ENCODE measurements around the gene PNPO. TPM values are rescaled to one million over a fixed set of nuclear protein-coding genes. Genes with fewer than 3 reads are reported as not detected.
"Not testable (repeated sequence)": the region's sequence is repeated elsewhere in the genome, so short reads cannot be mapped to it uniquely, and the experiment has no call there.

Gene PNPO
- polyA plus RNA-seq, 1 donor from 2014 or later: 1.7 TPM

GRCh38 chr17:47931848-47932247, 9.5 kb upstream of the PNPO start:
- Histone ChIP-seq H3K36me3 (ENCODE audit: insufficient read depth, low read length) (no peaks in the 10 kb centered on the region), H4K20me1 (ENCODE audit: insufficient read depth) (no peaks in the 10 kb centered on the region), H3K4me2 (ENCODE audit: low read length) (no peak overlapping the region)

GRCh38 chr17:47934856-47935255, 6.5 kb upstream of the PNPO start:
- Histone ChIP-seq H3K4me3 (ENCODE audit: low read length) (no peak overlapping the region), H4K20me1 (ENCODE audit: insufficient read depth) (no peaks in the 10 kb centered on the region), H3K36me3 (ENCODE audit: insufficient read depth, low read length) (no peaks in the 10 kb centered on the region), H3K9ac (ENCODE audit: low read length) (no peak overlapping the region), H3K79me2 (replicated peaks; ENCODE audit: insufficient read depth, low read length) (no peaks in the 10 kb centered on the region), H3F3A (ENCODE audit: insufficient read depth, low read length, poor library complexity, severe bottlenecking) (no peaks in the 10 kb centered on the region), H3K4me2 (ENCODE audit: low read length) (no peak overlapping the region), H3K27ac (ENCODE audit: low read length) (no peak overlapping the region), H3K27me3 (ENCODE audit: insufficient read depth, low read depth, low read length) (no peaks in the 10 kb centered on the region), H2AFZ (ENCODE audit: low read depth, low read length) (no peak overlapping the region), H3K9me2 (ENCODE audit: insufficient read depth, low read length) (no peaks in the 10 kb centered on the region), H3K9me3 (ENCODE audit: low read length) (no peaks in the 10 kb centered on the region)
- no peak for TF ChIP-seq REST (IDR thresholded peaks at IDR 0.05; ENCODE audit: borderline replicate concordance)
- no peak for TF ChIP-seq EZH2 (IDR thresholded peaks at IDR 0.05; ENCODE audit: borderline replicate concordance, insufficient read depth, low read length, poor library complexity, severe bottlenecking)
- TF ChIP-seq MXI1 (conservative IDR thresholded peaks at IDR 0.05; ENCODE audit: poor library complexity, severe bottlenecking): no peak
- no peak for TF ChIP-seq EP300 (conservative IDR thresholded peaks at IDR 0.05; ENCODE audit: poor library complexity, severe bottlenecking)

More at GRCh38 chr17:47931848-47932247, 9.5 kb upstream of the PNPO start:
- H3K9me2 ChIP-seq (ENCODE audit: insufficient read depth, low read length): no peaks in the 10 kb centered on the region
- no peaks in the 10 kb centered on the region for H3K79me2 ChIP-seq (replicated peaks; ENCODE audit: insufficient read depth, low read length)
- no peaks in the 10 kb centered on the region for H3K9me3 ChIP-seq (ENCODE audit: low read length)
- no peak overlapping the region for H3K9ac ChIP-seq (ENCODE audit: low read length)
- no peak for TF ChIP-seq CTCF (IDR thresholded peaks at IDR 0.05; ENCODE audit: poor library complexity, severe bottlenecking)
- no peak for TF ChIP-seq EZH2 (IDR thresholded peaks at IDR 0.05; ENCODE audit: borderline replicate concordance, insufficient read depth, low read length, poor library complexity, severe bottlenecking)
- TF ChIP-seq POLR2AphosphoS5 (IDR thresholded peaks at IDR 0.05): no peak
- no peak for TF ChIP-seq MXI1 (conservative IDR thresholded peaks at IDR 0.05; ENCODE audit: poor library complexity, severe bottlenecking)
- TF ChIP-seq EP300 (conservative IDR thresholded peaks at IDR 0.05; ENCODE audit: poor library complexity, severe bottlenecking): no peak
- TF ChIP-seq REST (IDR thresholded peaks at IDR 0.05; ENCODE audit: borderline replicate concordance): no peak
- no peak for TF ChIP-seq TAF1 (IDR thresholded peaks at IDR 0.05; ENCODE audit: low read depth)
- TF ChIP-seq SMC3 (conservative IDR thresholded peaks at IDR 0.05; ENCODE audit: poor library complexity): no peak
- TF ChIP-seq RAD21 (conservative IDR thresholded peaks at IDR 0.05): no peak
- H2AFZ ChIP-seq (ENCODE audit: low read depth, low read length): no peak overlapping the region
- H3F3A ChIP-seq (ENCODE audit: insufficient read depth, low read length, poor library complexity, severe bottlenecking): no peaks in the 10 kb centered on the region
- no peaks in the 10 kb centered on the region for H3K27me3 ChIP-seq (ENCODE audit: insufficient read depth, low read depth, low read length)
- no peak overlapping the region for H3K27ac ChIP-seq (ENCODE audit: low read length)
- H3K4me3 ChIP-seq (ENCODE audit: low read length): no peak overlapping the region

GRCh38 chr17:47935468-47935867, 5.9 kb upstream of the PNPO start:
- H3K79me2 ChIP-seq (replicated peaks; ENCODE audit: insufficient read depth, low read length); H2AFZ ChIP-seq (ENCODE audit: low read depth, low read length); H4K20me1 ChIP-seq (ENCODE audit: insufficient read depth); H3K9me3 ChIP-seq (ENCODE audit: low read length); H3K27me3 ChIP-seq (ENCODE audit: insufficient read depth, low read depth, low read length); H3K9me2 ChIP-seq (ENCODE audit: insufficient read depth, low read length); H3K4me3 ChIP-seq (ENCODE audit: low read length); H3K9ac ChIP-seq (ENCODE audit: low read length); H3K27ac ChIP-seq (ENCODE audit: low read length); H3K36me3 ChIP-seq (ENCODE audit: insufficient read depth, low read length); H3K4me2 ChIP-seq (ENCODE audit: low read length); H3F3A ChIP-seq (ENCODE audit: insufficient read depth, low read length, poor library complexity, severe bottlenecking): not testable (repeated sequence)

Data from neural cell (in vitro differentiated cells).